PC-3 (cell line): Measurements from ENCODE around the gene FSTL1. TPM values are rescaled to one million over a fixed set of nuclear protein-coding genes. Genes with fewer than 3 reads are reported as not detected.

ENCODE experiments used
- ATAC-seq: fragments of 200-7000 bp; cut with Tn5 transposase; 2 replicates; pipeline ENCODE4 v1.9.1; 2020; ENCODE audit warnings: mild to moderate bottlenecking, moderate library complexity
- BruUV-seq: library from RNA; stranded (reverse); fragments of 400-500 nt; replicated peaks from 2 replicates; lab custom pipeline; 2021; lab: Mats Ljungman, UMichigan
- CTCF ChIA-PET: fragments of 300-600 bp; sonication (Branson Sonifier 250); formaldehyde crosslinking; loops from one replicate; lab custom pipeline; 2022; ENCODE audit warnings: antibody characterized with exemption; lab: Charles Lee
- POLR2A ChIA-PET: fragments of 300-600 bp; sonication (Branson Sonifier 250); formaldehyde crosslinking; loops from one replicate; lab custom pipeline; 2022; ENCODE audit warnings: antibody characterized with exemption; ENCODE audit not compliant: unreplicated experiment; lab: Charles Lee
- DNase-seq: peaks from one replicate; pipeline ENCODE4 v3.0.0-alpha.2; 2015
- H2AFZ ChIP-seq: fragments of 300-600 bp; sonication (generic); 2 replicates; pipeline ENCODE4 v1.6.0; 2016; ENCODE audit warnings: antibody characterized with exemption, low read length
- H3F3A ChIP-seq: fragments of 300-600 bp; sonication (generic); one replicate; pipeline ENCODE4 v1.6.0; 2017; ENCODE audit warnings: antibody characterized with exemption, low read length, control low read depth, mild to moderate bottlenecking; ENCODE audit not compliant: unreplicated experiment
- H3K27ac ChIP-seq: fragments of 300-600 bp; sonication (generic); 2 replicates; pipeline ENCODE4 v1.5.1; 2016; ENCODE audit warnings: mild to moderate bottlenecking, low read length
- H3K27me3 ChIP-seq: fragments of 300-600 bp; sonication (generic); 2 replicates; pipeline ENCODE4 v1.6.1; 2016; ENCODE audit warnings: low read length, mixed read lengths
- H3K36me3 ChIP-seq: fragments of 300-600 bp; sonication (generic); 2 replicates; pipeline ENCODE4 v1.6.1; 2016; ENCODE audit warnings: low read depth, mixed run types, low read length, mixed read lengths
- H3K4me1 ChIP-seq: fragments of 300-600 bp; sonication (generic); 2 replicates; pipeline ENCODE4 v1.5.1; 2016; ENCODE audit warnings: low read length; ENCODE audit not compliant: insufficient read depth
- H3K4me2 ChIP-seq: fragments of 300-600 bp; sonication (generic); 2 replicates; pipeline ENCODE4 v1.6.0; 2016; ENCODE audit warnings: low read length
- H3K4me3 ChIP-seq: fragments of 300-600 bp; sonication (generic); 2 replicates; pipeline ENCODE4 v1.5.1; 2016; ENCODE audit warnings: mild to moderate bottlenecking, low read length, mixed read lengths
- H3K79me2 ChIP-seq: fragments of 300-600 bp; sonication (generic); 2 replicates; pipeline ENCODE4 v1.6.1; 2017; ENCODE audit warnings: low read length, mixed read lengths
- H3K9ac ChIP-seq: fragments of 300-600 bp; sonication (generic); 2 replicates; pipeline ENCODE4 v1.6.0; 2016; ENCODE audit warnings: mild to moderate bottlenecking, low read length
- H3K9me2 ChIP-seq: fragments of 300-600 bp; sonication (generic); replicated peaks from 2 replicates; pipeline ENCODE4 v1.6.1; 2016; ENCODE audit warnings: mixed run types, low read length, mixed read lengths
- H3K9me3 ChIP-seq: fragments of 300-600 bp; sonication (generic); 2 replicates; pipeline ENCODE4 v1.6.1; 2016; ENCODE audit warnings: low read length, mixed read lengths
- H4K20me1 ChIP-seq: fragments of 300-600 bp; sonication (generic); 2 replicates; pipeline ENCODE4 v1.6.1; 2016; ENCODE audit warnings: low read length, mixed read lengths
- EZH2 ChIP-seq: fragments of 300-600 bp; sonication (generic); IDR thresholded peaks from one replicate; pipeline ENCODE4 v1.6.1; 2017; ENCODE audit warnings: antibody characterized with exemption, mild to moderate bottlenecking, low read length; ENCODE audit not compliant: unreplicated experiment
- EZH2phosphoT487 ChIP-seq: fragments of 300-600 bp; sonication (generic); IDR thresholded peaks from 2 replicates; pipeline ENCODE4 v1.6.1; 2018; ENCODE audit warnings: mild to moderate bottlenecking, antibody characterized with exemption, low read length, borderline replicate concordance
- intact Hi-C: fragments of 100-400 bp; cut with micrococcal nuclease; formaldehyde crosslinking; loops from 2 replicates; pipeline ENCODE4 v1.9.0; 2023
- total RNA-seq: library from RNA; depleted of rRNA; stranded (reverse); fragments of >200 nt; gene quantifications from 2 replicates; pipeline ENCODE4 v1.2.3, GENCODE V29; 2014; rRNA removed
- TF ChIP-seq, protein P1 (sequence below): fragments of 300-600 bp; sonication (generic); conservative IDR thresholded peaks from 2 replicates; pipeline ENCODE4 v1.5.1; 2017; ENCODE audit warnings: antibody characterized with exemption, low read depth, mild to moderate bottlenecking, low read length

The FSTL1 gene
- total RNA-seq, 1 experiment from 2014 or later, result 178 TPM

DNA sequence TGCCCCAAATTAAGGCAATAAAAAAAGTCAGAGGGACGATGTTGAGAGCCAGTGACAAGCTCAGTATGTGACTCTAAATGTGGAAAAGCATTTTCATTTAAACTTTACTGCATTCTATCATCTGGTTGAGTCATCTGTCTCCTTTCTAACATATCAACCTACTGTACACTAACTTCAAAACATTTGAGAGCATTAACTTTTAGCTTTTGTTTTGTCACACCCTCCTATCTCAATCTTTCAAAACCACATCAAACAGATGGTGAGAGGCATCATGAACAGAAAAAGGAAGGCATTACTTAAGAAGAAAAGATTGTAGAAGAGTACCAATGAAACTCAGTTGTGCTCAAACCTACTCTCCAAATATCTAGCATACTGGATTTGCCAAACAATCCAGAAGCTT, 106.4 kb downstream of the FSTL1 start:
- POLR2A ChIA-PET, result interaction anchor here (0.6 to 0.9 kb wide), 2 partner anchors 249 to 813 kb away, joined by 3 to 7 read pairs; no protein-coding TSS in a partner anchor
- CTCF ChIA-PET, result interaction anchor here (0.7 kb wide), 1 partner anchor 73 kb away, joined by 3 read pairs; no protein-coding TSS in a partner anchor
- no TSS peak for BruUV-seq

More for the DNA sequence above, 106.4 kb downstream of the FSTL1 start:
- H3K27me3 ChIP-seq, result no peaks in the 10 kb centered on the region
- peaks cover 34% of the 10 kb centered on the region for H3K4me1 ChIP-seq
- no peak overlapping the region for H2AFZ ChIP-seq
- DNase-seq (peak; percentile 26), ATAC-seq (peak; percentile 3; the same call in 1 of the 2 replicates)
- peaks cover 52% of the 10 kb centered on the region for H4K20me1 ChIP-seq
- no peaks in the 10 kb centered on the region for H3F3A ChIP-seq
- no peak for TF ChIP-seq EZH2phosphoT487
- TF ChIP-seq, protein P1, sequence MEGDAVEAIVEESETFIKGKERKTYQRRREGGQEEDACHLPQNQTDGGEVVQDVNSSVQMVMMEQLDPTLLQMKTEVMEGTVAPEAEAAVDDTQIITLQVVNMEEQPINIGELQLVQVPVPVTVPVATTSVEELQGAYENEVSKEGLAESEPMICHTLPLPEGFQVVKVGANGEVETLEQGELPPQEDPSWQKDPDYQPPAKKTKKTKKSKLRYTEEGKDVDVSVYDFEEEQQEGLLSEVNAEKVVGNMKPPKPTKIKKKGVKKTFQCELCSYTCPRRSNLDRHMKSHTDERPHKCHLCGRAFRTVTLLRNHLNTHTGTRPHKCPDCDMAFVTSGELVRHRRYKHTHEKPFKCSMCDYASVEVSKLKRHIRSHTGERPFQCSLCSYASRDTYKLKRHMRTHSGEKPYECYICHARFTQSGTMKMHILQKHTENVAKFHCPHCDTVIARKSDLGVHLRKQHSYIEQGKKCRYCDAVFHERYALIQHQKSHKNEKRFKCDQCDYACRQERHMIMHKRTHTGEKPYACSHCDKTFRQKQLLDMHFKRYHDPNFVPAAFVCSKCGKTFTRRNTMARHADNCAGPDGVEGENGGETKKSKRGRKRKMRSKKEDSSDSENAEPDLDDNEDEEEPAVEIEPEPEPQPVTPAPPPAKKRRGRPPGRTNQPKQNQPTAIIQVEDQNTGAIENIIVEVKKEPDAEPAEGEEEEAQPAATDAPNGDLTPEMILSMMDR, result no peak
- no peak for TF ChIP-seq EZH2
- H3K4me2 ChIP-seq, result peak overlapping the region; percentile 32
- intact Hi-C loops, result no loop called here
- no peak overlapping the region for H3K27ac ChIP-seq
- no peak overlapping the region for H3K4me3 ChIP-seq
- H3K9me2 ChIP-seq, result no peaks in the 10 kb centered on the region
- H3K36me3 ChIP-seq, result peaks cover 19% of the 10 kb centered on the region
- no peak overlapping the region for H3K9ac ChIP-seq
- no peaks in the 10 kb centered on the region for H3K9me3 ChIP-seq
- H3K79me2 ChIP-seq, result peaks cover 95% of the 10 kb centered on the region

Other genes starting within 250 kb of the FSTL1 start
- 5.1 and 7.7 TPM in 2 replicates for gene GPR156, start 165.8 kb downstream of the FSTL1 start, total RNA-seq
- gene LRRC58, start 101.6 kb downstream of the FSTL1 start, total RNA-seq, result 33.7 and 35.2 TPM in 2 replicates
- gene NDUFB4, start 145.3 kb upstream of the FSTL1 start, total RNA-seq, result 239 and 283 TPM in 2 replicates
- gene HGD, start 231.2 kb upstream of the FSTL1 start, total RNA-seq, result 0.11 and 1.4 TPM in 2 replicates